ENCODE data around the gene FBH1.
"Not testable (repeated sequence)": the region's sequence is repeated elsewhere in the genome, so short reads cannot be mapped to it uniquely, and the experiment has no call there.

Gene FBH1

GRCh38 chr10:5854131-5854475 is 35.9 kb upstream of the FBH1 start:
- POLR2A ChIA-PET, result no interaction called here
- 100% methylated on average over 4 of the region's 5 CpGs for WGBS (ENCODE audit: insufficient coverage)
- no peaks in the 10 kb centered on the region for H3K27me3 ChIP-seq (replicated peaks in 2 of 5; ENCODE audit: control insufficient read depth in 4 of 5, insufficient read depth in 5 of 5, low read length in 4 of 5)
- CTCF ChIA-PET, result interaction anchor here (1.2 kb wide), 1 partner anchor 13 kb away, joined by 3 read pairs; no protein-coding TSS in a partner anchor
- no peaks in the 10 kb centered on the region for H3K36me3 ChIP-seq (ENCODE audit: control insufficient read depth in 4 of 4, insufficient read depth in 4 of 4, low read length in 3 of 4)
- no peaks in the 10 kb centered on the region for H3K9me3 ChIP-seq (ENCODE audit: control extremely low read depth in 1 of 5, control insufficient read depth in 4 of 5, insufficient read depth in 2 of 5, low read depth in 1 of 5, low read length in 4 of 5)
- no peak for DNase-seq
- H3K4me1 ChIP-seq (ENCODE audit: control extremely low read depth in 1 of 4, control insufficient read depth in 4 of 4, insufficient read depth in 4 of 4, low read length in 3 of 4), result no peaks in the 10 kb centered on the region
- H3K27ac ChIP-seq (ENCODE audit: insufficient read depth in 1 of 2, low read depth in 1 of 2, low read length in 2 of 2, poor library complexity in 1 of 2, severe bottlenecking in 2 of 2), result no peak overlapping the region
- H3K4me3 ChIP-seq (ENCODE audit: control insufficient read depth in 1 of 7, extremely low read depth in 1 of 7, insufficient read depth in 4 of 7, low read depth in 2 of 7, low read length in 6 of 7), result no peak overlapping the region

GRCh38 chr10:5855979-5856700 is 33.9 kb upstream of the FBH1 start:
- no peaks in the 10 kb centered on the region for H3K36me3 ChIP-seq (ENCODE audit: control insufficient read depth in 4 of 4, insufficient read depth in 4 of 4, low read length in 3 of 4)
- CTCF ChIA-PET, result no interaction called here
- no peak overlapping the region for H3K4me3 ChIP-seq (ENCODE audit: control insufficient read depth in 1 of 7, extremely low read depth in 1 of 7, insufficient read depth in 4 of 7, low read depth in 2 of 7, low read length in 6 of 7)
- POLR2A ChIA-PET, result no interaction called here
- 100% methylated on average over 17 of the region's 18 CpGs for WGBS (ENCODE audit: insufficient coverage)
- no peaks in the 10 kb centered on the region for H3K4me1 ChIP-seq (ENCODE audit: control extremely low read depth in 1 of 4, control insufficient read depth in 4 of 4, insufficient read depth in 4 of 4, low read length in 3 of 4)
- no peaks in the 10 kb centered on the region for H3K9me3 ChIP-seq (ENCODE audit: control extremely low read depth in 1 of 5, control insufficient read depth in 4 of 5, insufficient read depth in 2 of 5, low read depth in 1 of 5, low read length in 4 of 5)
- no peak overlapping the region for H3K27ac ChIP-seq (ENCODE audit: insufficient read depth in 1 of 2, low read depth in 1 of 2, low read length in 2 of 2, poor library complexity in 1 of 2, severe bottlenecking in 2 of 2)
- H3K27me3 ChIP-seq (replicated peaks in 2 of 5; ENCODE audit: control insufficient read depth in 4 of 5, insufficient read depth in 5 of 5, low read length in 4 of 5), result no peaks in the 10 kb centered on the region
- DNase-seq, result no peak

GRCh38 chr10:5856701-5857004 is 33.4 kb upstream of the FBH1 start:
- Histone ChIP-seq H3K4me1 (ENCODE audit: control extremely low read depth in 1 of 4, control insufficient read depth in 4 of 4, insufficient read depth in 4 of 4, low read length in 3 of 4) (no peaks in the 10 kb centered on the region), H3K27ac (ENCODE audit: insufficient read depth in 1 of 2, low read depth in 1 of 2, low read length in 2 of 2, poor library complexity in 1 of 2, severe bottlenecking in 2 of 2) (no peak overlapping the region), H3K9me3 (ENCODE audit: control extremely low read depth in 1 of 5, control insufficient read depth in 4 of 5, insufficient read depth in 2 of 5, low read depth in 1 of 5, low read length in 4 of 5) (no peaks in the 10 kb centered on the region), H3K36me3 (ENCODE audit: control insufficient read depth in 4 of 4, insufficient read depth in 4 of 4, low read length in 3 of 4) (no peaks in the 10 kb centered on the region), H3K27me3 (replicated peaks in 2 of 5; ENCODE audit: control insufficient read depth in 4 of 5, insufficient read depth in 5 of 5, low read length in 4 of 5) (no peaks in the 10 kb centered on the region), H3K4me3 (ENCODE audit: control insufficient read depth in 1 of 7, extremely low read depth in 1 of 7, insufficient read depth in 4 of 7, low read depth in 2 of 7, low read length in 6 of 7) (no peak overlapping the region)
- ChIA-PET POLR2A (no interaction called here), CTCF (no interaction called here)
- 88% methylated on average over 6 of the region's 7 CpGs for WGBS (ENCODE audit: insufficient coverage)
- DNase-seq, result no peak

- H3K4me3 ChIP-seq (ENCODE audit: control insufficient read depth in 1 of 7, extremely low read depth in 1 of 7, insufficient read depth in 4 of 7, low read depth in 2 of 7, low read length in 6 of 7), result no peak overlapping the region
- H3K9me3 ChIP-seq (ENCODE audit: control extremely low read depth in 1 of 5, control insufficient read depth in 4 of 5, insufficient read depth in 2 of 5, low read depth in 1 of 5, low read length in 4 of 5), result no peaks in the 10 kb centered on the region
- 100% methylated on average over 2 of the region's 5 CpGs for WGBS (ENCODE audit: insufficient coverage)
- no peak overlapping the region for H3K27ac ChIP-seq (ENCODE audit: insufficient read depth in 1 of 2, low read depth in 1 of 2, low read length in 2 of 2, poor library complexity in 1 of 2, severe bottlenecking in 2 of 2)
- H3K36me3 ChIP-seq (ENCODE audit: control insufficient read depth in 4 of 4, insufficient read depth in 4 of 4, low read length in 3 of 4), result no peaks in the 10 kb centered on the region
- no peaks in the 10 kb centered on the region for H3K4me1 ChIP-seq (ENCODE audit: control extremely low read depth in 1 of 4, control insufficient read depth in 4 of 4, insufficient read depth in 4 of 4, low read length in 3 of 4)
- ChIA-PET POLR2A (no interaction called here), CTCF (interaction anchor here (0.5 to 2.8 kb wide), 3 partner anchors 10 to 16 kb away, joined by 3 to 12 read pairs (median 4); no protein-coding TSS in a partner anchor)
- no peak for DNase-seq
- no peaks in the 10 kb centered on the region for H3K27me3 ChIP-seq (replicated peaks in 2 of 5; ENCODE audit: control insufficient read depth in 4 of 5, insufficient read depth in 5 of 5, low read length in 4 of 5)
These were observed 31.2 kb upstream of the FBH1 start for GRCh38 chr10:5858811-5859210.

GRCh38 chr10:5860066-5860465 is 30.0 kb upstream of the FBH1 start:
- no peak overlapping the region for H3K27ac ChIP-seq (ENCODE audit: insufficient read depth in 1 of 2, low read depth in 1 of 2, low read length in 2 of 2, poor library complexity in 1 of 2, severe bottlenecking in 2 of 2)
- POLR2A ChIA-PET, result no interaction called here
- no peaks in the 10 kb centered on the region for H3K9me3 ChIP-seq (ENCODE audit: control extremely low read depth in 1 of 5, control insufficient read depth in 4 of 5, insufficient read depth in 2 of 5, low read depth in 1 of 5, low read length in 4 of 5)
- no peak overlapping the region for H3K4me3 ChIP-seq (ENCODE audit: control insufficient read depth in 1 of 7, extremely low read depth in 1 of 7, insufficient read depth in 4 of 7, low read depth in 2 of 7, low read length in 6 of 7)
- CTCF ChIA-PET, result interaction anchor here (1.9 to 2.8 kb wide), 2 partner anchors 9 to 13 kb away, joined by 4 to 12 read pairs; no protein-coding TSS in a partner anchor
- H3K36me3 ChIP-seq (ENCODE audit: control insufficient read depth in 4 of 4, insufficient read depth in 4 of 4, low read length in 3 of 4), result no peaks in the 10 kb centered on the region
- no peaks in the 10 kb centered on the region for H3K4me1 ChIP-seq (ENCODE audit: control extremely low read depth in 1 of 4, control insufficient read depth in 4 of 4, insufficient read depth in 4 of 4, low read length in 3 of 4)
- H3K27me3 ChIP-seq (replicated peaks in 2 of 5; ENCODE audit: control insufficient read depth in 4 of 5, insufficient read depth in 5 of 5, low read length in 4 of 5), result no peaks in the 10 kb centered on the region
- 97% methylated on average over 6 of the region's 7 CpGs for WGBS (ENCODE audit: insufficient coverage)
- DNase-seq, result no peak

GRCh38 chr10:5862360-5862961 is 27.6 kb upstream of the FBH1 start:
- Histone ChIP-seq H3K9me3 (ENCODE audit: control extremely low read depth in 1 of 5, control insufficient read depth in 4 of 5, insufficient read depth in 2 of 5, low read depth in 1 of 5, low read length in 4 of 5) (no peaks in the 10 kb centered on the region), H3K4me1 (ENCODE audit: control extremely low read depth in 1 of 4, control insufficient read depth in 4 of 4, insufficient read depth in 4 of 4, low read length in 3 of 4) (peaks cover 0 to 10% (median 4%) of the 10 kb centered on the region in 4 experiments), H3K4me3 (ENCODE audit: control insufficient read depth in 1 of 7, extremely low read depth in 1 of 7, insufficient read depth in 4 of 7, low read depth in 2 of 7, low read length in 6 of 7) (no peak overlapping the region), H3K27me3 (replicated peaks in 2 of 5; ENCODE audit: control insufficient read depth in 4 of 5, insufficient read depth in 5 of 5, low read length in 4 of 5) (no peaks in the 10 kb centered on the region), H3K27ac (ENCODE audit: insufficient read depth in 1 of 2, low read depth in 1 of 2, low read length in 2 of 2, poor library complexity in 1 of 2, severe bottlenecking in 2 of 2) (no peak overlapping the region), H3K36me3 (ENCODE audit: control insufficient read depth in 4 of 4, insufficient read depth in 4 of 4, low read length in 3 of 4) (no peaks in the 10 kb centered on the region)
- ChIA-PET CTCF (interaction anchor here (0.9 kb wide), 2 partner anchors 26 to 154 kb away, joined by 3 read pairs; no protein-coding TSS in a partner anchor), POLR2A (no interaction called here)
- 100% methylated on average over 7 of the region's 7 CpGs for WGBS (ENCODE audit: insufficient coverage)
- no peak for DNase-seq

GRCh38 chr10:5862981-5863685 is 26.9 kb upstream of the FBH1 start:
- H3K4me3 ChIP-seq (ENCODE audit: control insufficient read depth in 1 of 7, extremely low read depth in 1 of 7, insufficient read depth in 4 of 7, low read depth in 2 of 7, low read length in 6 of 7); DNase-seq; H3K27me3 ChIP-seq (replicated peaks in 2 of 5; ENCODE audit: control insufficient read depth in 4 of 5, insufficient read depth in 5 of 5, low read length in 4 of 5); H3K27ac ChIP-seq (ENCODE audit: insufficient read depth in 1 of 2, low read depth in 1 of 2, low read length in 2 of 2, poor library complexity in 1 of 2, severe bottlenecking in 2 of 2); H3K9me3 ChIP-seq (ENCODE audit: control extremely low read depth in 1 of 5, control insufficient read depth in 4 of 5, insufficient read depth in 2 of 5, low read depth in 1 of 5, low read length in 4 of 5); POLR2A ChIA-PET; H3K36me3 ChIP-seq (ENCODE audit: control insufficient read depth in 4 of 4, insufficient read depth in 4 of 4, low read length in 3 of 4): not testable (repeated sequence)
- WGBS (ENCODE audit: insufficient coverage), result 97% methylated on average over 9 of the region's 9 CpGs
- H3K4me1 ChIP-seq (ENCODE audit: control extremely low read depth in 1 of 4, control insufficient read depth in 4 of 4, insufficient read depth in 4 of 4, low read length in 3 of 4), result peaks cover 0 to 10% (median 4%) of the 10 kb centered on the region in 4 experiments
- CTCF ChIA-PET, result interaction anchor here (0.9 to 1.2 kb wide), 3 partner anchors 11 to 155 kb away, joined by 3 read pairs; no protein-coding TSS in a partner anchor
